HG02610 (cell line): ENCODE results near the gene PCDH9.
A peak's percentile ranks its signal among the peaks of the same experiment; 100 is the strongest.

Source experiments
- ATAC-seq: cut with Tn5 transposase; IDR thresholded peaks from one replicate; pipeline ENCODE4 v1.9.1; 2021; ENCODE audit warnings: mild to moderate bottlenecking, moderate library complexity; ENCODE audit not compliant: unreplicated experiment

The PCDH9 gene

GRCh38 chr13:67226696-67227095 lies 3.4 kb downstream of the PCDH9 start:
- ATAC-seq = no peak

DNA sequence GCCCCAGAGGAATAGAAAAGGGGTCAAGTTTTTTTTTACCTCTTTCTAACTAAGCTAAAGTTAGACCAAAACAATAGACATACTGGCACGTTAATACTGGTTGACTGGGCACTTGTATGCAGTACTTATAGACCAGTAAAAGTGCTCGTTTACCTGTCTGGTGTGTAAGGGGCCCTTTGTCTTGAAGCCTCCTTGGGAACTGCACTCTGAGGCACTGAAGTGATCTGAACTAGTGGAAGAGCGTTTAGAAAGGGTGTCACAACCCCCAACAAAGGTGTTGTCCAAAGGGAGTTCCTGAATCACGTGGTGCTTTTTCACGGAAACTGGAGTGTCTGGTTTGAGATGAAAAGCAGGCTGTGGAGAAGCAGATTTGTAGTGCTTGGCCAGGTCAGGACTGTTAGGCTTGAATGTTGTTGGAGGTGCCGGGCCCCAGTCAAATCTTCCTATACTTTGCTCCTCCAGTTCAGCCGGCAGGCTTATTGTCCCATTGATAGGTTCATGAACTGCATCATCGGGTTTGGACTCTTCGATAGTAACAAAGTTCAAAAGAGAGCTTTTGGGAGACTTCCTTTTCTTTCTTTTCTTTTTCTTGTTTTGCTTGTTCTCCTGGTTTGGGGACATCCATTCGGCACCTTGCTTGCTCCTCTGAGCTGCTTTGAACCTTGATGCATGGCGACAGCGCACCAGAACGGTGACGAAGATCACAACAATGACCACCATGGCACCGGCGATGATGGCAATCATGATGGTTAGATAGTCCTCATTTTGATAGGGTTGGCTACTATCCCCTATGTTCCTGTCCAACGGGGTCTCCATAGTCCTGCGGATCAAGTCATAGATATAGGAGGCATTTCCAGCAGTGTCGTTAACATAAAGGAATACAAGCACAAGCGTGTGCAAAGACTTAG lies 4.6 kb downstream of the PCDH9 start:
- no peak for ATAC-seq

DNA sequence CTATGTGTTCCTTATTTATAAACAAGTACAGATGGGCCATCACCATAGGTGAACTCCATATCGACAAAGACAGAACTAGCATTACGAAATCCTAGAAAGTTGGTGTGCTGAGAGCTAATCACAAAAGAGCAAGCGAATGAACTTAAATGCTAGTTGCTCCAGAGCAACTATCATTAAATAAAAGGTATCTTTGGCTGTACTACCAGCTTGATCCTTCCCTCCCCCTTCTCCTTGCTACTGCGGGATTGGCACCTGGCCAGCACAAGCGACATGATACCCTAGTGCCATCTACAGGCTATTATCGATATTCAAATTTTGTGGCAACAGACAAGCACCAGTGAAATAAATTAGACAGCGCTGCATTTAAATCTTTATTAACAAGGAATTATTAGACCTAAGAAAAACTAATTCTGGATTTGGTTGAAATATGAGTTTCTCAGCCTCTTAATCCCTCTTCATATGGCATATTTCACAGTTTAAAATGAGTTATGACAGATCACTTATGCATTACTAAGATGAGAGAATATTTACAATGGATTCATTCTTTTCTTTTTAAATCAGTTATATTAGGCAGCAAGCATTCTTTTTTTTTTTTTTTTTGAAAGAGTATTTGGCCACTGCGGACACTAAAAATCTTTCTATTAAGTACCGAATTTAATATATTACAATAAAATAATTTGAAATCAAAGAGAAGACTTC lies 5.8 kb downstream of the PCDH9 start:
- peak; percentile 55 for ATAC-seq

- no peak for ATAC-seq
These were observed 6.4 kb downstream of the PCDH9 start for GRCh38 chr13:67223742-67224141.

- ATAC-seq = no peak
These were observed 7.1 kb downstream of the PCDH9 start for GRCh38 chr13:67223024-67223423.

- ATAC-seq = peak; percentile 44
These were observed 8.4 kb downstream of the PCDH9 start for GRCh38 chr13:67221630-67222226.

- no peak for ATAC-seq
These were observed 11.0 kb downstream of the PCDH9 start for GRCh38 chr13:67219113-67219512.

- no peak for ATAC-seq
These were observed 12.3 kb downstream of the PCDH9 start for GRCh38 chr13:67217880-67218279.

- no peak for ATAC-seq
These were observed 13.3 kb downstream of the PCDH9 start for GRCh38 chr13:67216864-67217263.

DNA sequence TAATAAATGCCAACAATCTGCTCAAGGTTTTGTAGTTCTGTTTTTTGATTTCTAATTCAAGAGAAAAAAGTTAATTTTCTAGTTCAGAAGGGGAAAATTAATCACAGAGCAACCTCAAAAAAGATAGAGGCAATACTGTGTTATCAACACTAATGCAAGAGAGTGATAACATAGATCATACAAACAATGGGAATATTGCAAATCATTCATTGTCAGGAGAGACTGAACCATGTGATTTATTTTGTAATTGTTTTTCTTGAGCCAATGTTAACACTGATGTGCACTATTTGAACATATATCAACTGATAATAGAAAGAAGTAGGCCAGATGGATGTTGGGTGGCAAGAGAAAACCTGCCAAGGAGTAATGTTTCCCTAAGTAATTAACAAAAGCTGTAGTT lies 19.9 kb downstream of the PCDH9 start:
- no peak for ATAC-seq

DNA sequence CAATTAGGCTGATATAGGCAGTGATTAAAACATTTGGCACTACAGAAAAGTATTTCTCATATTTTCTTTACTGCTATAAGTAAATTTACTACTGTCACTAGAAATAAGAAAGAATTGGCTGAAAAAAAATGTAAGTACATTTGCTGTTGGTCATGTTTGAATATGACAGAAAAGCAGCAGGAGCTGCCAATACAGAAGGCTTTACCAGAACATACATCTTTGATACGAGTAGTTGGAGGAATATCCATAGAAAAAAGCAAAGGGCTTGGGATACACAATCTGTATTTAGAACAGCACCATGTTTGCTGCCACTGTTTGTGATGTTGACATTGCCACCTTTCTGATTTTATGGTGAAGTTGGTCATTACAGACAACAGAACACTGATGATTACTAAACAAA lies 21.6 kb downstream of the PCDH9 start:
- no peak for ATAC-seq

DNA sequence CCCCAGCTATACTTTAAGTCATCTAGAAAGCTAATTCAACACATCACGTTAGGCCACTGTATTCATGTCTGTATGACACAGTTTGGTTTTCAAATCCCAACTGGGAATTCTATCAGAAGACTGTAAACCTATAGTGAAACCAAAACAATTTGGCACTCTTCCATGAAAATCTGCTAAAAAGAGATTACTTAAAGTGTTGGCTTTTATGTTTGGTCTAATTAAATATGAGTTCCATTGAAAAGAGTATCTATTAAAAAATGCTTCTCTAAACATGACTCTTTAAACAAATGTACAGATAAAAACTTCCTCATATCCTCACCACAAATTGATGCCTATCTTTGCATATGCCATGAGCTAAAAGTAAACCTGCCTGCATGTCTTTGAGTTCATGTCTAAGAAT lies 25.4 kb downstream of the PCDH9 start:
- ATAC-seq = no peak

GRCh38 chr13:67200605-67201004 lies 29.5 kb downstream of the PCDH9 start:
- no peak for ATAC-seq

GRCh38 chr13:67200183-67200582 lies 30.0 kb downstream of the PCDH9 start:
- no peak for ATAC-seq

DNA sequence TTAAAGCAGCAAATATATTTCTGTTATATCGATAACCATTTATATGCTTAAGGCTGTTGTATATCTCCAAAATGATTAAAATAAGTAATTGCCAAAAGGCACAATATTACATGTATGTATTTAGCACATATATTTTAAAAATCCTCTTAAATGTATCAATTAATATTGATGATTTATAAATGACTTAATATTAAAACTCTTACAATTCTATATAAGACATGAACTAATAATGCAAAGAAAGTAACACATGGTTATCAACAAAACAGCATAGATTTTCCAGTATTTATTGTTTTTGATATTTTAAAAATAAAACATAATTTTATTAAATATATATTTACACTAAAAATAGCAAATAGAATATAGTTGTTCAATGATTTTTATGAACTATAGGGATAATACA lies 32.4 kb downstream of the PCDH9 start:
- ATAC-seq = no peak

DNA sequence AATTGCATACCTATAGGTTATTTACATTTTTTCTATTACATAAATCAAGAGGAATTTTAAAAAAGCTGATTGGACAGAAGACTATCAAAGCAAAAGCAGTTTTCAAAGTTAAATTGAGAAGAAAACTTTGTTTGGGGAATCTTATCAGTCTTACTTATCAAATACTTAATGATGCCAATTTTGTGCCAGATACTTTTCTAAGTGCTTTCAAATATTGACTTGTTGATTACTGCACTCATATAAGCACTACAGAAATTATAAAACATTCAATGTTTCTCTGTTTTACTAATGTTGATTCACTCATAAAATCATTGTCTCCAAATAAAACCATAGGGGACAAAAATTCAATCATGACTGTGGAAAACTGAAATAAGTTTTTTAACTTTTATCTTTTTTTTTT lies 36.2 kb downstream of the PCDH9 start:
- no peak for ATAC-seq

GRCh38 chr13:67192751-67193150 lies 37.4 kb downstream of the PCDH9 start:
- ATAC-seq = no peak

- no peak for ATAC-seq
These were observed 43.1 kb downstream of the PCDH9 start for GRCh38 chr13:67186995-67187569.

GRCh38 chr13:67184247-67184646 lies 45.9 kb downstream of the PCDH9 start:
- ATAC-seq = no peak

DNA sequence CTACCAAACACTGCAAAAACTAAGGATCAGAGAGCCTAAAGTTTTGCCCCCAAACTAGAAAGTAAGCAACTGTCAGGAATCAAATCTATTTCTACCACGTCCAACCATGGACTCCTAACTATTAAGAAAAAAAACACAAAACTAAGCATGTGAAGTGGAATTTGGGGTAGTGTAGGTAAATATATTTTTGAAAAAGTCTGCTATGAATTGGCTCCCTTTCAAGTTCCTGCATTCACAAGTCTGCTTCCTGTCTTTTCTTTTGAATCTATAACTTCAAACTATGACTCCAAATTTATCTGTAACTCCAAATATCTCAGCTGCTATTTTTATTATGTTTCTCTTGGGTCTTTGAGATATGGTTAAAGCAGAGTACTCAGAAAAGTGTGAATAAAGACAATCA lies 47.0 kb downstream of the PCDH9 start:
- no peak for ATAC-seq

- ATAC-seq = no peak
These were observed 54.2 kb downstream of the PCDH9 start for GRCh38 chr13:67175836-67176459.
